ENCODE results near the gene THUMPD2. TPM values are rescaled to one million over a fixed set of nuclear protein-coding genes. Genes with fewer than 3 reads are reported as not detected.

The THUMPD2 gene
- total RNA-seq, 4 donors from 2014 or later, result 6.2 to 18.6 (median 11.8) TPM

- TF ChIP-seq CTCF (IDR thresholded peaks at IDR 0.05; ENCODE audit: low read depth), result no peak
Observed at GRCh38 chr2:39706312-39706711, 72.7 kb downstream of the THUMPD2 start.

- TF ChIP-seq CTCF (IDR thresholded peaks at IDR 0.05; ENCODE audit: low read depth), result no peak
Observed at GRCh38 chr2:39705638-39706037, 73.4 kb downstream of the THUMPD2 start.

GRCh38 chr2:39704540-39704939 lies 74.5 kb downstream of the THUMPD2 start:
- TF ChIP-seq CTCF (IDR thresholded peaks at IDR 0.05; ENCODE audit: low read depth), result no peak

GRCh38 chr2:39703181-39703872 lies 75.7 kb downstream of the THUMPD2 start:
- TF ChIP-seq CTCF (IDR thresholded peaks at IDR 0.05; ENCODE audit: low read depth), result no peak

GRCh38 chr2:39701137-39701536 lies 77.9 kb downstream of the THUMPD2 start:
- TF ChIP-seq CTCF (IDR thresholded peaks at IDR 0.05; ENCODE audit: low read depth), result no peak

- TF ChIP-seq CTCF (IDR thresholded peaks at IDR 0.05; ENCODE audit: low read depth), result no peak
Observed at GRCh38 chr2:39697454-39697853, 81.6 kb downstream of the THUMPD2 start.

- no peak for TF ChIP-seq CTCF (IDR thresholded peaks at IDR 0.05; ENCODE audit: low read depth)
Observed at GRCh38 chr2:39696838-39697237, 82.2 kb downstream of the THUMPD2 start.

Data from subcutaneous adipose tissue (tissue), 4 donors.